ENCODE results near the gene LHFPL2.

The LHFPL2 gene

GRCh38 chr5:78666041-78666444 lies 17.5 kb upstream of the LHFPL2 start:
- DNase-seq: no peak

- DNase-seq: no peak
Measured at GRCh38 chr5:78665534-78665933, 17.0 kb upstream of the LHFPL2 start.

- no peak for DNase-seq
Measured at GRCh38 chr5:78662323-78662722, 13.8 kb upstream of the LHFPL2 start.

- DNase-seq: no peak
Measured at GRCh38 chr5:78661691-78662090, 13.1 kb upstream of the LHFPL2 start.

- DNase-seq: no peak
Measured at GRCh38 chr5:78661044-78661443, 12.5 kb upstream of the LHFPL2 start.

GRCh38 chr5:78660401-78660800 lies 11.8 kb upstream of the LHFPL2 start:
- DNase-seq: no peak

- no peak for DNase-seq
Measured at GRCh38 chr5:78659714-78660113, 11.1 kb upstream of the LHFPL2 start.

- no peak for DNase-seq
Measured at GRCh38 chr5:78659114-78659513, 10.5 kb upstream of the LHFPL2 start.

GRCh38 chr5:78657201-78657600 lies 8.6 kb upstream of the LHFPL2 start:
- no peak for DNase-seq

- no peak for DNase-seq
Measured at GRCh38 chr5:78655746-78656290, 7.2 kb upstream of the LHFPL2 start.

- no peak for DNase-seq
Measured at GRCh38 chr5:78654386-78654785, 5.8 kb upstream of the LHFPL2 start.

GRCh38 chr5:78653681-78654366 lies 5.3 kb upstream of the LHFPL2 start:
- DNase-seq: no peak

GRCh38 chr5:78653031-78653430 lies 4.5 kb upstream of the LHFPL2 start:
- DNase-seq: no peak

GRCh38 chr5:78651468-78651867 lies 2.9 kb upstream of the LHFPL2 start:
- DNase-seq: no peak

- no peak for DNase-seq
Measured at GRCh38 chr5:78650531-78650930, 2.0 kb upstream of the LHFPL2 start.

- DNase-seq: no peak
Measured at GRCh38 chr5:78649861-78650496, 1.4 kb upstream of the LHFPL2 start.

GRCh38 chr5:78649211-78649695 lies 681 bp upstream of the LHFPL2 start:
- DNase-seq: no peak

GRCh38 chr5:78647838-78648358 lies 674 bp downstream of the LHFPL2 start:
- DNase-seq: no peak

GRCh38 chr5:78647351-78647818 lies 1.2 kb downstream of the LHFPL2 start:
- DNase-seq: no peak

GRCh38 chr5:78644741-78645300 lies 3.8 kb downstream of the LHFPL2 start:
- DNase-seq: no peak

- no peak for DNase-seq
Measured at GRCh38 chr5:78644129-78644528, 4.4 kb downstream of the LHFPL2 start.

- DNase-seq: no peak
Measured at GRCh38 chr5:78642701-78643100, 5.9 kb downstream of the LHFPL2 start.

- no peak for DNase-seq
Measured at GRCh38 chr5:78640662-78641474, 7.7 kb downstream of the LHFPL2 start.
